ENCODE results near the gene OR2AJ1.
"Not testable (repeated sequence)": the region's sequence is repeated elsewhere in the genome, so short reads cannot be mapped to it uniquely, and the experiment has no call there.

Gene OR2AJ1

GRCh38 chr1:247923941-247924340 is 748 bp upstream of the OR2AJ1 start:
- Mint-ChIP-seq H3K36me3 (ENCODE audit: insufficient read depth) (no peaks in the 10 kb centered on the region), H3K27me3 (no peaks in the 10 kb centered on the region), H3K4me1 (ENCODE audit: low read depth in 2 of 2) (no peaks in the 10 kb centered on the region), H3K27ac (no peak overlapping the region), H3K9me3 (peaks cover 0 to 2% of the 10 kb centered on the region in 2 donors), H3K4me3 (no peak overlapping the region)
- DNase-seq (no peak), ATAC-seq (replicated peaks) (no peak)

GRCh38 chr1:247933989-247934388 is 9.3 kb downstream of the OR2AJ1 start:
- no peaks in the 10 kb centered on the region for H3K27me3 Mint-ChIP-seq
- H3K4me3 Mint-ChIP-seq, result no peak overlapping the region
- H3K4me1 Mint-ChIP-seq (ENCODE audit: low read depth in 2 of 2), result peaks cover 0 to 2% of the 10 kb centered on the region in 2 donors
- no peaks in the 10 kb centered on the region for H3K36me3 Mint-ChIP-seq (ENCODE audit: insufficient read depth)
- DNase-seq, result no peak
- H3K9me3 Mint-ChIP-seq, result peaks cover 0 to 8% of the 10 kb centered on the region in 2 donors
- ATAC-seq (replicated peaks), result no peak
- no peak overlapping the region for H3K27ac Mint-ChIP-seq

DNA sequence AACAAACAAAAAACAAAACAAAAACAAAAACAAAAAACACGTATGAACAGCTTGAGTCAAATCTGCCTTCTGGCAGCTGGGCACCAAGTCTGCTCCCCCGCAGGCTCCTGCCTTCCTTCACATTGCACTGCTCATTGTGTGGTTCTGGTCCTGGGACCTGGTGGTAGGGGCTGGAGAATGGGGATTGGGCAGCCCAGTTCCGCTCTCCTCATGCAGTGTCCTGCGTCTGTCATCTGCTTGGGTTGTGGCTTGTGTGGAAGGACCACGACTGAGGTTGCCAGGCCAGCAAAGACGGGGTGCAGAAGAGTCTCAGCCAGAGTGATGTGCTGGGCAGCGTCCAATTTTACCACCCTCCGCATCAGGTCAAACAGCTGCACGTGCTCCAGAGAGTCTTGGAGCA is 11.1 kb downstream of the OR2AJ1 start:
- ATAC-seq (replicated peaks) (no peak), DNase-seq (no peak)
- Mint-ChIP-seq H3K9me3 (peaks cover 0 to 8% of the 10 kb centered on the region in 2 donors), H3K36me3 (ENCODE audit: insufficient read depth) (no peaks in the 10 kb centered on the region), H3K27ac (no peak overlapping the region), H3K27me3 (no peaks in the 10 kb centered on the region), H3K4me3 (no peak overlapping the region), H3K4me1 (ENCODE audit: low read depth in 2 of 2) (peaks cover 0 to 2% of the 10 kb centered on the region in 2 donors)

- H3K4me3 Mint-ChIP-seq, result no peak overlapping the region
- ATAC-seq (replicated peaks) (no peak), DNase-seq (no peak)
- H3K27me3 Mint-ChIP-seq, result no peaks in the 10 kb centered on the region
- peak overlapping the region in 1 of 2 donors; percentile 31 for H3K27ac Mint-ChIP-seq
- H3K4me1 Mint-ChIP-seq (ENCODE audit: low read depth in 2 of 2), result peaks cover 0 to 2% of the 10 kb centered on the region in 2 donors
- H3K36me3 Mint-ChIP-seq (ENCODE audit: insufficient read depth), result no peaks in the 10 kb centered on the region
- peaks cover 0 to 8% of the 10 kb centered on the region in 2 donors for H3K9me3 Mint-ChIP-seq
Observed at GRCh38 chr1:247936415-247936814, 11.7 kb downstream of the OR2AJ1 start.

GRCh38 chr1:247936965-247937734 is 12.5 kb downstream of the OR2AJ1 start:
- H3K4me3 Mint-ChIP-seq, result peak overlapping the region; percentile 62 to 64
- H3K9me3 Mint-ChIP-seq; H3K36me3 Mint-ChIP-seq (ENCODE audit: insufficient read depth); H3K27me3 Mint-ChIP-seq; H3K4me1 Mint-ChIP-seq (ENCODE audit: low read depth in 2 of 2): not testable (repeated sequence)
- DNase-seq, result peak; percentile 49 to 58 (median 50)
- H3K27ac Mint-ChIP-seq, result peak overlapping the region in 1 of 2 donors; percentile 31
- peak; percentile 96 for ATAC-seq (replicated peaks)

- H3K4me3 Mint-ChIP-seq, result no peak overlapping the region
- H3K27me3 Mint-ChIP-seq, result no peaks in the 10 kb centered on the region
- H3K9me3 Mint-ChIP-seq, result peaks cover 0 to 11% of the 10 kb centered on the region in 2 donors
- no peak overlapping the region for H3K27ac Mint-ChIP-seq
- H3K4me1 Mint-ChIP-seq (ENCODE audit: low read depth in 2 of 2), result no peaks in the 10 kb centered on the region
- H3K36me3 Mint-ChIP-seq (ENCODE audit: insufficient read depth), result no peaks in the 10 kb centered on the region
- ATAC-seq (replicated peaks) (no peak), DNase-seq (no peak)
Observed at GRCh38 chr1:247942624-247943023, 17.9 kb downstream of the OR2AJ1 start.

DNA sequence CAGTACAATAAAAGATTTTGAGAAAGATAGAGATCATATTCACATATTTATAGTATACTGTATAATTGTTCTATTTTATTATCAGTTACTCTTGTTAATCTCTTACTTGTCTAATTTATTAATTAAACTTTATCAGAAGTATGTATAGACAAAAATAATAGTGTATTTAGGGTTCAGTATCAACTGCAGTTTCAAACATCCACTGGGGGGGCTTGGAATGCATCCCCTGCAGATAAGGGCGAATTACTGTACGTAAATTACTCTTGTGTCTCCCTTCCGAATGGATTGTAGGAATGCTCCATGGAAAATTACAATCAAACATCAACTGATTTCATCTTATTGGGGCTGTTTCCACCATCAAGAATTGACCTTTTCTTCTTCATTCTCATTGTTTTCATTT is 23.9 kb downstream of the OR2AJ1 start, which contains the start of gene OR2L8:
TSS of gene OR2L8 (plus strand) at position 301 of the 400 bp plus-strand sequence. CDS start at position 301, 0 bp downstream.
- Mint-ChIP-seq H3K9me3 (peaks cover 5 to 11% of the 10 kb centered on the region in 2 donors), H3K4me3 (no peak within 1 kb of the TSS), H3K27ac (no peak within 1 kb of the TSS), H3K4me1 (ENCODE audit: low read depth in 2 of 2) (no peaks in the 10 kb centered on the region), H3K36me3 (ENCODE audit: insufficient read depth) (no peaks in the 10 kb centered on the region), H3K27me3 (no peaks in the 10 kb centered on the region)
- ATAC-seq (replicated peaks), result no peak
- DNase-seq, result no peak

DNA sequence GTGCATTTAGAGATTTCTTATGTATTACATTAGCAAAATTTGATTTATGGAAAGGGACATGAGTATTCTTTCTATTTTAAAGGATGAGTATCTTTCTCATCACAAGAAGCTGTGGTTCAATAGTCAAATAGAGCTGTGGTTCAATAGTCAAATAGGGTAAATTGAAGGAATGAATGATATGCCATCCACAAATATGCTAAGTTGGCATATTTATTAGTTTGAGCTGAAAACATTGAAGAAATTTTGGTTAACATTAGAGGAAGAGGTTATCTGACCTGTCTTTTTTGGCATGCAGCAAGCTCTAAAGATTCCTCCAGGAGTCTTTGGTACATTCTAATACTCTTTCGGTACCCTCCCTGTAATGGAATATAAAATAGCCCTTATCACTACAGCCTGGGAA is 28.7 kb downstream of the OR2AJ1 start:
- DNase-seq (no peak), ATAC-seq (replicated peaks) (no peak)
- Mint-ChIP-seq H3K36me3 (ENCODE audit: insufficient read depth) (no peaks in the 10 kb centered on the region), H3K4me1 (ENCODE audit: low read depth in 2 of 2) (no peaks in the 10 kb centered on the region), H3K4me3 (no peak overlapping the region), H3K27ac (no peak overlapping the region), H3K9me3 (peaks cover 6 to 8% of the 10 kb centered on the region in 2 donors), H3K27me3 (no peaks in the 10 kb centered on the region)

- Mint-ChIP-seq H3K4me1 (ENCODE audit: low read depth in 2 of 2) (no peaks in the 10 kb centered on the region), H3K27ac (no peak overlapping the region)
- ATAC-seq (replicated peaks), result no peak
Observed at GRCh38 chr1:247961791-247962190, 37.1 kb downstream of the OR2AJ1 start.

GRCh38 chr1:247962911-247963588 is 38.4 kb downstream of the OR2AJ1 start:
- no peak for DNase-seq
- Mint-ChIP-seq H3K27ac (no peak overlapping the region), H3K4me1 (ENCODE audit: low read depth in 2 of 2) (no peaks in the 10 kb centered on the region), H3K9me3 (peaks cover 5 to 24% of the 10 kb centered on the region in 2 donors), H3K27me3 (no peaks in the 10 kb centered on the region), H3K4me3 (no peak overlapping the region), H3K36me3 (ENCODE audit: insufficient read depth) (no peaks in the 10 kb centered on the region)
- ATAC-seq (replicated peaks), result no peak

More at GRCh38 chr1:247961791-247962190, 37.1 kb downstream of the OR2AJ1 start:
- H3K4me3 Mint-ChIP-seq, result no peak overlapping the region
- DNase-seq, result no peak
- no peaks in the 10 kb centered on the region for H3K27me3 Mint-ChIP-seq
- H3K36me3 Mint-ChIP-seq (ENCODE audit: insufficient read depth), result no peaks in the 10 kb centered on the region
- peaks cover 3 to 30% of the 10 kb centered on the region in 2 donors for H3K9me3 Mint-ChIP-seq

- H3K27me3 Mint-ChIP-seq, result no peaks in the 10 kb centered on the region
- no peak for ATAC-seq (replicated peaks)
- no peak within 1 kb of the TSS for H3K27ac Mint-ChIP-seq
Observed at GRCh38 chr1:247964933-247965332, 40.2 kb downstream of the OR2AJ1 start, which contains the start of gene OR2AK2. Gene OR2AK2, plus strand, starts transcription at chr1:247965233. Its CDS starts 144 bp downstream, at chr1:247965377.

DNA sequence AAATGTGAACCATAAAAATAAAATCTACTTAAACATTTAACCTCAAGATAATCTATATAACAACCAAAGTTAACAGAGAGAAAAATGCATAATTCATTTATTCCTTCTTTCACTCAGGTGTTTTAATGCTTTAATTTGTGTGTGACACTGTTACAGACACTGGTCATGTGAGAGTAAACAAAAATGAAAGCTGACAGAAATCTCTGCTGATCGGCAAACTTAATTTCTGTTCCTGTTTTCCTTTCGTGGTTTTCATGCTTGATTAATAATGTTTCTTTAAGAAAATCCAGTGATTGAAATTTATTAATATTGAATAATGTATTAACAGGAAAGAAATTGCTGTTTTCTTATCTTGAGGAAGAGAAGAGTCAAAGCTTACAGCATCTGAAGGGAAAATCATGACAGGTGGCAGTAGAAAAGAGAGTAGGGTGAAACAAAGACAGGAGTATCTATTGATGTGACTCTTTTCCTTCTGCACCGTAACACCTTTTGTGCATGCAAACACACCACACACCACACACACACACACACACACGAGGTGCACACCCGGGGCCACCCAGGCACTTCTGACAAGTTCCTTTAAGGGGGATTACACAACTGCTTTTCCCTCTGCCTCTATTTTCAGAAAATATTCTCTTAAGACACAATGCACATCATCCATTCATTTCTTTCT is 42.0 kb downstream of the OR2AJ1 start:
- ATAC-seq (replicated peaks), result no peak
- H3K27me3 Mint-ChIP-seq, result no peaks in the 10 kb centered on the region

More at GRCh38 chr1:247964933-247965332, 40.2 kb downstream of the OR2AJ1 start, which contains the start of gene OR2AK2:
- Mint-ChIP-seq H3K36me3 (ENCODE audit: insufficient read depth) (no peaks in the 10 kb centered on the region), H3K9me3 (peaks cover 5 to 15% of the 10 kb centered on the region in 2 donors), H3K4me3 (no peak within 1 kb of the TSS), H3K4me1 (ENCODE audit: low read depth in 2 of 2) (no peaks in the 10 kb centered on the region)
- DNase-seq, result no peak

More for the DNA sequence above, 42.0 kb downstream of the OR2AJ1 start:
- H3K4me3 Mint-ChIP-seq, result peak overlapping the region in 1 of 2 donors; percentile 17
- peaks cover 5 to 8% of the 10 kb centered on the region in 2 donors for H3K9me3 Mint-ChIP-seq
- no peaks in the 10 kb centered on the region for H3K4me1 Mint-ChIP-seq (ENCODE audit: low read depth in 2 of 2)
- no peak overlapping the region for H3K27ac Mint-ChIP-seq
- H3K36me3 Mint-ChIP-seq (ENCODE audit: insufficient read depth), result no peaks in the 10 kb centered on the region
- DNase-seq, result no peak
